Measurements from ENCODE around the gene SLC35B2. TPM values are rescaled to one million over a fixed set of nuclear protein-coding genes. Genes with fewer than 3 reads are reported as not detected.
A peak's percentile ranks its signal among the peaks of the same experiment; 100 is the strongest.

SLC35B2 gene
- total and polyA plus RNA-seq, 11 donors, result 10.2 to 36.7 (median 26.4) TPM

DNA sequence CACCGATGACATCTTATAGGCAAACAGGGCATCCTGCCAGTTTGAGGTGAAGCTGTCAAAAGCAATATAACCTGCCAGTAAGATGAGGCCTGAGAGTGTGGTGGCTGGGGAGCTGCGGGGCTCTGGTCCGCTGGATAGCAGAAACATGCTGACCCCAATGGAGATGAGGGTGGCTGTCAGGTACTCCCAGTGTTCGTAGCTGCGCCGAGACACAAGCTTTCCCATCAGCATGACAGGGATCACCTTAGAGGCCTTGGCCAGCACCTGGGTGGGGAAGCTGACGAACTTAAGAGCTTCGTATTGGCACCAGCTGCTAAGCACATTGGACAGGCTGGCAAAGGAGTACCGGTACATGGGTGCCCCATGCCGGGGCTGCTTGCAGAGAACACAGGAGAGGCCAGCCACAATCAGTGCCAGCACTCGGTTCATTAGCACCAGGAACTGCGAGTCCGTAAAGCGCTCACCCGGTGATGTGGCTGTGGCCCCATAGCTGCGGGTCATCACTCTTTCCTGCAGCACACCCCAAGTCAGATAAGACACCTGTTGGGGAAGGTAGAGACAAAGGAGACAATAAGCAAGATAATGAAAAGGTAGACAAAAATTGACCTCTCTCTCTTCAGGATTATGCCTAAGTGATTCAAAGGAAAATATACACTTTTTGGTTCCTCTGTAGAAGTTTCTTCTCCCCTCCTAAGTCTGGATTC lies 2.1 kb downstream of the SLC35B2 start:
- 59 to 69% (median 64%) methylated on average over 16 of the region's 16 CpGs for WGBS, 4 donors
- Histone ChIP-seq H3K9me3 (no peaks in the 10 kb centered on the region), H3K27me3 (no peaks in the 10 kb centered on the region), H3K27ac (peak overlapping the region in 1 of 12 donors; percentile 93), H3K4me3 (peak overlapping the region in 1 of 12 donors; percentile 60), H3K4me1 (peaks cover 3 to 67% (median 31%) of the 10 kb centered on the region in 12 donors), H3K36me3 (peaks cover 5 to 78% (median 63%) of the 10 kb centered on the region in 9 donors)
- no peak for TF ChIP-seq POLR2A (IDR thresholded peaks at IDR 0.05)
- TF ChIP-seq, protein P1, sequence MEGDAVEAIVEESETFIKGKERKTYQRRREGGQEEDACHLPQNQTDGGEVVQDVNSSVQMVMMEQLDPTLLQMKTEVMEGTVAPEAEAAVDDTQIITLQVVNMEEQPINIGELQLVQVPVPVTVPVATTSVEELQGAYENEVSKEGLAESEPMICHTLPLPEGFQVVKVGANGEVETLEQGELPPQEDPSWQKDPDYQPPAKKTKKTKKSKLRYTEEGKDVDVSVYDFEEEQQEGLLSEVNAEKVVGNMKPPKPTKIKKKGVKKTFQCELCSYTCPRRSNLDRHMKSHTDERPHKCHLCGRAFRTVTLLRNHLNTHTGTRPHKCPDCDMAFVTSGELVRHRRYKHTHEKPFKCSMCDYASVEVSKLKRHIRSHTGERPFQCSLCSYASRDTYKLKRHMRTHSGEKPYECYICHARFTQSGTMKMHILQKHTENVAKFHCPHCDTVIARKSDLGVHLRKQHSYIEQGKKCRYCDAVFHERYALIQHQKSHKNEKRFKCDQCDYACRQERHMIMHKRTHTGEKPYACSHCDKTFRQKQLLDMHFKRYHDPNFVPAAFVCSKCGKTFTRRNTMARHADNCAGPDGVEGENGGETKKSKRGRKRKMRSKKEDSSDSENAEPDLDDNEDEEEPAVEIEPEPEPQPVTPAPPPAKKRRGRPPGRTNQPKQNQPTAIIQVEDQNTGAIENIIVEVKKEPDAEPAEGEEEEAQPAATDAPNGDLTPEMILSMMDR (IDR thresholded peaks at IDR 0.05), result no peak
- ATAC-seq (no peak), DNase-seq (no peak)
- intact Hi-C loops (cut with DNase I), result loop anchor here in 5 of 10 donors (5.0 to 10.0 kb wide), 3 partner anchors 83 to 160 kb away; no protein-coding TSS in a partner anchor

DNA sequence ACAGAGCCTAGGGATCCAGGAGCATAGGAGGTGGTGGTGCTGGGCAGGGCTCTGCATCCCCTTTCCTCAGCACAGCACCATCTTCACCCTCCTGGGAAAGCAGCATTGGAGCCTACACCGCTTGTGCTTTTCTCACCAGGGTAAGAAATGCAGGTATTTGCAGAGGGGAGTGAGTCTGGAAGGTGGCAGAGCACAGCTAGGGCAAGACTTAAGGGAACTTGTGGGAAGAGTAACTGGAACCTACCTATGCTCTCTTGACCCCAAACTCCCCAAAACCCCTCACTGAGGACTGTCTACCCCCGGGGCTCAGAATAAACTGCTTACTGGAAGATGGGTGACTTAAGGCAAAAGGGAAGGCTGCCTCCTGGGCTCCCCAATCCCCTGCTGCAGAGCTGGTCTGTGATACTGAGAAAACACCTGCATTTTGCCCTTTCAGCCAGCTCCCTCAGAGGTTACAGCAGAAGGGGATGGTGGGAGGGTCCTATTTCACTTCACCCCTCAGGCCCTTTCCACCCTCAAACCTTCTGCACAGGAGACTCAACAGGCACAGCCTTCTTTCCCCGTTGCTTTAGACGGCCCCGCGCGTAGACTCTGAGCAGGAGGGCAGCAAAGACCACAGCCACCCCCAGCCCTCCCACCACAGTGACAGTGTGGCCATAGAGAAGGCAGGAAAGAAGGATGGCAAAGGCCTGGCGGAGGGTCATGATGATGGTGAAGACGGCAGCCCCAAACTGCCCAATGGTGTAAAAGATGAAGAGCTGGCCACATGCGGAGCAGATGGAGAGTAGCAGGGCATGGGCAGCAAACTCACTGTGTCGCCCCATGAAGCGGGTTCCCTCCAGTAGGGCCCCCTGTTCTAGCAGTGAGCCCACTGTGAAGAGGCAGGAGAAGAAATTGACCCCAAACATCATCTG lies 2.9 kb downstream of the SLC35B2 start:
- WGBS, 4 donors, result 74 to 88% (median 75%) methylated on average over 12 of the region's 12 CpGs
- no peak for ATAC-seq
- TF ChIP-seq POLR2A (IDR thresholded peaks at IDR 0.05), result no peak
- TF ChIP-seq, protein P1 (IDR thresholded peaks at IDR 0.05), result no peak
- peaks cover 3 to 74% (median 38%) of the 10 kb centered on the region in 12 donors for H3K4me1 ChIP-seq
- H3K27me3 ChIP-seq, result no peaks in the 10 kb centered on the region
- intact Hi-C loops (cut with DNase I), result loop anchor here in 5 of 10 donors (5.0 to 10.0 kb wide), 3 partner anchors 82 to 160 kb away; no protein-coding TSS in a partner anchor
- no peak for DNase-seq
- H3K27ac ChIP-seq, result no peak overlapping the region
- H3K4me3 ChIP-seq, result no peak overlapping the region
- H3K9me3 ChIP-seq, result no peaks in the 10 kb centered on the region
- peaks cover 5 to 78% (median 64%) of the 10 kb centered on the region in 9 donors for H3K36me3 ChIP-seq

DNA sequence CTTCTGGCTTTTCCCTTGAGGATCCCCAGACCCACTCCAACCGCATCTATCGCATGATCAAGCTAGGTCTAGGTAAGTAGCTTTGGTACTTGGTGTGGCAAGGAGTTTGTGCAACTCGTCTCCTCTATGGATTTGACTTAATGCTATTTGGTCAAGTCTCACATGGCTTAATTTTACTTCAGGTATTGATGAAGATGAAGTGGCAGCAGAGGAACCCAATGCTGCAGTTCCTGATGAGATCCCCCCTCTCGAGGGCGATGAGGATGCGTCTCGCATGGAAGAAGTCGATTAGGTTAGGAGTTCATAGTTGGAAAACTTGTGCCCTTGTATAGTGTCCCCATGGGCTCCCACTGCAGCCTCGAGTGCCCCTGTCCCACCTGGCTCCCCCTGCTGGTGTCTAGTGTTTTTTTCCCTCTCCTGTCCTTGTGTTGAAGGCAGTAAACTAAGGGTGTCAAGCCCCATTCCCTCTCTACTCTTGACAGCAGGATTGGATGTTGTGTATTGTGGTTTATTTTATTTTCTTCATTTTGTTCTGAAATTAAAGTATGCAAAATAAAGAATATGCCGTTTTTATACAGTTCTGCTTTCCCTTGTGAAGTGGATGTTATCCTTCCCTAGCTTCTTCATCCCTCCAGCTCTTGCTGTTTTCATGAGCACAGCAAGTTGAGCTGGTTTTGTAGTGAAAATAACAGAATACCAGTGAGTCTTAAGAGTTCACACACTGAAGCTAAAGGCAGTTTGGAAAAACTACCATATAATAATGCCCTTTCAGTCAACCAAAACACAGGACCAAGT lies 3.8 kb downstream of the SLC35B2 start:
- Histone ChIP-seq H3K36me3 (peaks cover 7 to 81% (median 73%) of the 10 kb centered on the region in 9 donors), H3K9me3 (no peaks in the 10 kb centered on the region), H3K4me3 (no peak overlapping the region), H3K27me3 (no peaks in the 10 kb centered on the region), H3K27ac (no peak overlapping the region), H3K4me1 (peaks cover 8 to 83% (median 48%) of the 10 kb centered on the region in 12 donors)
- WGBS, 4 donors, result 68 to 74% (median 69%) methylated on average over 10 of the region's 10 CpGs
- ATAC-seq (no peak), DNase-seq (no peak)
- TF ChIP-seq, protein P1 (IDR thresholded peaks at IDR 0.05), result peak in 11 of 12 donors; percentile 12 to 47 (median 33)
- TF ChIP-seq POLR2A (IDR thresholded peaks at IDR 0.05), result no peak
- intact Hi-C loops (cut with DNase I), result loop anchor here in 2 of 10 donors (10.0 kb wide), 1 partner anchor 159 kb away; no protein-coding TSS in a partner anchor
